ENCODE data around the gene CMIP. TPM values are rescaled to one million over a fixed set of nuclear protein-coding genes. Genes with fewer than 3 reads are reported as not detected.

Gene CMIP
- polyA plus RNA-seq, 1 donor from 2014 or later = 15.1 TPM

- Histone ChIP-seq H3K9me2 (ENCODE audit: insufficient read depth, low read length) (no peaks in the 10 kb centered on the region), H3K36me3 (ENCODE audit: insufficient read depth, low read length) (no peaks in the 10 kb centered on the region), H3K4me3 (ENCODE audit: low read length) (no peak overlapping the region), H2AFZ (ENCODE audit: low read depth, low read length) (no peak overlapping the region), H3K9me3 (ENCODE audit: low read length) (no peaks in the 10 kb centered on the region), H3K9ac (ENCODE audit: low read length) (no peak overlapping the region), H3K27me3 (ENCODE audit: insufficient read depth, low read depth, low read length) (no peaks in the 10 kb centered on the region), H3K4me2 (ENCODE audit: low read length) (no peak overlapping the region), H3K79me2 (replicated peaks; ENCODE audit: insufficient read depth, low read length) (peaks cover 37% of the 10 kb centered on the region), H3K27ac (ENCODE audit: low read length) (no peak overlapping the region), H3F3A (ENCODE audit: insufficient read depth, low read length, poor library complexity, severe bottlenecking) (no peaks in the 10 kb centered on the region), H4K20me1 (ENCODE audit: insufficient read depth) (peaks cover 23% of the 10 kb centered on the region)
- TF ChIP-seq POLR2AphosphoS5 (IDR thresholded peaks at IDR 0.05) (no peak), CTCF (IDR thresholded peaks at IDR 0.05; ENCODE audit: poor library complexity, severe bottlenecking) (no peak), MXI1 (conservative IDR thresholded peaks at IDR 0.05; ENCODE audit: poor library complexity, severe bottlenecking) (no peak), TAF1 (IDR thresholded peaks at IDR 0.05; ENCODE audit: low read depth) (no peak), RAD21 (conservative IDR thresholded peaks at IDR 0.05) (no peak)
Observed at GRCh38 chr16:81491541-81492188, 47.1 kb downstream of the CMIP start.

GRCh38 chr16:81492311-81492761, 47.7 kb downstream of the CMIP start:
- Histone ChIP-seq H3K27me3 (ENCODE audit: insufficient read depth, low read depth, low read length) (no peaks in the 10 kb centered on the region), H4K20me1 (ENCODE audit: insufficient read depth) (peaks cover 23% of the 10 kb centered on the region), H3K4me2 (ENCODE audit: low read length) (no peak overlapping the region), H3K9me2 (ENCODE audit: insufficient read depth, low read length) (no peaks in the 10 kb centered on the region), H3K36me3 (ENCODE audit: insufficient read depth, low read length) (no peaks in the 10 kb centered on the region), H3K4me3 (ENCODE audit: low read length) (no peak overlapping the region), H3K9ac (ENCODE audit: low read length) (peak overlapping the region; percentile 32), H3K27ac (ENCODE audit: low read length) (peak overlapping the region; percentile 20), H3K79me2 (replicated peaks; ENCODE audit: insufficient read depth, low read length) (peaks cover 35% of the 10 kb centered on the region), H3K9me3 (ENCODE audit: low read length) (no peaks in the 10 kb centered on the region), H2AFZ (ENCODE audit: low read depth, low read length) (no peak overlapping the region), H3F3A (ENCODE audit: insufficient read depth, low read length, poor library complexity, severe bottlenecking) (no peaks in the 10 kb centered on the region)
- TF ChIP-seq RAD21 (conservative IDR thresholded peaks at IDR 0.05) (no peak), REST (IDR thresholded peaks at IDR 0.05; ENCODE audit: borderline replicate concordance) (no peak)

GRCh38 chr16:81492965-81493754, 48.6 kb downstream of the CMIP start:
- no peak overlapping the region for H3K4me3 ChIP-seq (ENCODE audit: low read length)
- no peaks in the 10 kb centered on the region for H3F3A ChIP-seq (ENCODE audit: insufficient read depth, low read length, poor library complexity, severe bottlenecking)
- H3K4me2 ChIP-seq (ENCODE audit: low read length) = no peak overlapping the region
- no peak overlapping the region for H2AFZ ChIP-seq (ENCODE audit: low read depth, low read length)
- H3K36me3 ChIP-seq (ENCODE audit: insufficient read depth, low read length) = no peaks in the 10 kb centered on the region
- peak overlapping the region; percentile 32 for H3K9ac ChIP-seq (ENCODE audit: low read length)
- H3K9me3 ChIP-seq (ENCODE audit: low read length) = no peaks in the 10 kb centered on the region
- peaks cover 21% of the 10 kb centered on the region for H4K20me1 ChIP-seq (ENCODE audit: insufficient read depth)
- H3K27me3 ChIP-seq (ENCODE audit: insufficient read depth, low read depth, low read length) = no peaks in the 10 kb centered on the region
- H3K27ac ChIP-seq (ENCODE audit: low read length) = no peak overlapping the region
- peaks cover 40% of the 10 kb centered on the region for H3K79me2 ChIP-seq (replicated peaks; ENCODE audit: insufficient read depth, low read length)
- H3K9me2 ChIP-seq (ENCODE audit: insufficient read depth, low read length) = no peaks in the 10 kb centered on the region
- TF ChIP-seq MXI1 (conservative IDR thresholded peaks at IDR 0.05; ENCODE audit: poor library complexity, severe bottlenecking) (no peak), RAD21 (conservative IDR thresholded peaks at IDR 0.05) (no peak), POLR2AphosphoS5 (IDR thresholded peaks at IDR 0.05) (no peak), SMC3 (conservative IDR thresholded peaks at IDR 0.05; ENCODE audit: poor library complexity) (no peak), EZH2 (IDR thresholded peaks at IDR 0.05; ENCODE audit: borderline replicate concordance, insufficient read depth, low read length, poor library complexity, severe bottlenecking) (no peak), TAF1 (IDR thresholded peaks at IDR 0.05; ENCODE audit: low read depth) (no peak), EP300 (conservative IDR thresholded peaks at IDR 0.05; ENCODE audit: poor library complexity, severe bottlenecking) (no peak), CTCF (IDR thresholded peaks at IDR 0.05; ENCODE audit: poor library complexity, severe bottlenecking) (no peak)
